Epithelial cell of esophagus (primary cell): ENCODE data around the gene TEK.

Experiments used
- DNase-seq: peaks from one replicate; pipeline ENCODE4 v3.0.0; 2010; ENCODE audit warnings: low read depth
- H3K4me3 ChIP-seq: 2 replicates; pipeline ENCODE4 v1.5.1; 2011; ENCODE audit warnings: mild to moderate bottlenecking, low read length, control low read depth
- TF ChIP-seq, protein P1 (sequence below): IDR thresholded peaks from 2 replicates; pipeline ENCODE4 v1.5.1; 2011; ENCODE audit warnings: low read depth, mild to moderate bottlenecking, low read length, control low read depth, inconsistent platforms; ENCODE audit not compliant: insufficient read depth; ENCODE audit errors: missing control alignments

TEK gene

DNA sequence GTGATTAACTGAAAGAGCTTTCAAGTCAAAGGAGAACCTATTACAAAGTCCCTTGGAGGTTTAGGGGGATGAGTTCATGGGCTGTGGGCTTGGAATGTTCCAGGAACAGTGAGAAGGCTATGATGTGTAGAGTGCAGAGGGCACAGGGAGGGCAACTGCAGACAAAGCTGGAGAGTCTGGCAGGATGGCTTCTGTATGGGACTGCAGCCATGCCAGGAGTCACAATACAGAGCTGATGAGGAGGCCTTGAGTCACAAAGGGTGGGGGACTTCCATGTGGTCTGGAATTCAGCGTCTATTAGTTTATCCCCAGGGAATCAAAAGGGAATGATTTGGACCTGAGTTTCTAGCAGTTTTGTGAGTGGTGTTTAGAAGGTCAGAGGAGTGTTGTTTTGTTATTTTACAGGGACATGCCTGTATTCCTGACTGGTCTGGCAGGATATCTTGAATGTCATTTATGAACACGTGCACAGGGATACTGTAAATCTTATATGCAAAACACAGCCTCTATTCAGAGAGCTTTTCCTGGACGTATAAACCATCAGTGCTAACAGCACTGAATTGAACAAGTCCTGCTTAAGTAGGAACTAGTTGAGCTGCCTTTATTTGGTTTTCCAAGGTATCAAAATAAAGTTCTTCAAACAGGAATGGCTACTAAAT lies 14.3 kb upstream of the TEK start:
- peak; percentile 75 for DNase-seq
- TF ChIP-seq, protein P1, sequence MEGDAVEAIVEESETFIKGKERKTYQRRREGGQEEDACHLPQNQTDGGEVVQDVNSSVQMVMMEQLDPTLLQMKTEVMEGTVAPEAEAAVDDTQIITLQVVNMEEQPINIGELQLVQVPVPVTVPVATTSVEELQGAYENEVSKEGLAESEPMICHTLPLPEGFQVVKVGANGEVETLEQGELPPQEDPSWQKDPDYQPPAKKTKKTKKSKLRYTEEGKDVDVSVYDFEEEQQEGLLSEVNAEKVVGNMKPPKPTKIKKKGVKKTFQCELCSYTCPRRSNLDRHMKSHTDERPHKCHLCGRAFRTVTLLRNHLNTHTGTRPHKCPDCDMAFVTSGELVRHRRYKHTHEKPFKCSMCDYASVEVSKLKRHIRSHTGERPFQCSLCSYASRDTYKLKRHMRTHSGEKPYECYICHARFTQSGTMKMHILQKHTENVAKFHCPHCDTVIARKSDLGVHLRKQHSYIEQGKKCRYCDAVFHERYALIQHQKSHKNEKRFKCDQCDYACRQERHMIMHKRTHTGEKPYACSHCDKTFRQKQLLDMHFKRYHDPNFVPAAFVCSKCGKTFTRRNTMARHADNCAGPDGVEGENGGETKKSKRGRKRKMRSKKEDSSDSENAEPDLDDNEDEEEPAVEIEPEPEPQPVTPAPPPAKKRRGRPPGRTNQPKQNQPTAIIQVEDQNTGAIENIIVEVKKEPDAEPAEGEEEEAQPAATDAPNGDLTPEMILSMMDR: no peak
- no peak overlapping the region for H3K4me3 ChIP-seq

DNA sequence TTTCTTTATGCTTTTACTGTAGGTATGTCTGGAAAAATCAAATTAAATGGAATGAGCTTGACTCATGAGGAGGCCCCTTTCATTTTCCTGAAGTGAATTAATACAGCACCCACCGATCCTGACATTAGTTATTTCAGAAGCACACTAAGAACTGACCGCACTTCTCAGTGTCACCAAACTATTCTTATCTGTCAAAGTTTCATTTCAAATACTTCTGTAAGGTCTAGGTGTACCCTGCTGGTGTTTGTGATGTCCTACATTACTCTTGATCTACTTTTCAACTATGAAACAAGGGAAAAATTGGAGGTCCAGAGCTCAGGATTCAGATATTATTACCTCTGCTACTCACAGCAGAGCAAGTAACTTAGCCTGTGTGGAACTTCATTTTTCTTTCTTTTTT lies 1.8 kb upstream of the TEK start:
- H3K4me3 ChIP-seq: no peak overlapping the region
- no peak for DNase-seq
- TF ChIP-seq, protein P1: no peak

DNA sequence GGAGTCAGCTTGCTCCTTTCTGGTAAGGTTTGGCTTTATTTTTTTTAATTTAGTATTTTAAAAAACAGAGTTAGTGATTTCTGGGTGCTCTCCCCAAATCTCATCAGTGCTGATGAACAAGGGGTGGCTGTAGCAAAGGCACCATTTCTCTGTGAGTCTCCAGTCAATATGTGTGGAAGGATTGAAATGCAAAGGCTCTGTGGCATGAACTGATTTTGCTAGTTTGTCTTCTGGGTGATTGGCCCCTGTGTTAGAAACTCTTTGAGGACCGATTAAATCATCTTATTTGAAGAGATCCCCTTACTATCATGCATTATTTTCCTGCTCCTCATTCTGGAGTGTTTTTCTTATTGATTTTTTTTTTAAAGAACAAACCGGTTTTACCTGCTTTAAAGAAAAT lies 596 bp downstream of the TEK start:
- no peak for DNase-seq
- TF ChIP-seq, protein P1: no peak
- no peak overlapping the region for H3K4me3 ChIP-seq

DNA sequence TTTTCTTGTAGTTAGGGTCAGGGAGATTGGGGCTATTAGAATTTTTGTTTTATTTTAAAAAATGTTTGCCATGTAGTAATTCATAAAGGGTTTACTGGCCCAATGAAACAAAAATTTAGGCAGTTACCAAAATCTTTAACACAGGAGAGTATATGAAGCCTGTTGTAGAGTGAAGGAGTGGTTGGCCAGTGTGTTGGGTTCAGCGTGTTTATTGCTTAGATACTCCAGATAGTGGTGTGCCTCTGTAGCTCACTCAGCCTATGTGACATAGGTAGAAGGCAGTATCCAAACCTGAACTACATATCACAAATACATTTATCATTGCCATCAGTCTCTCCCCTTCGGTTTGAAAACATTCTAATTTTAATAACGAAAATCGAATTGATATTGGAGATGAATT lies 1.2 kb downstream of the TEK start:
- TF ChIP-seq, protein P1: no peak
- H3K4me3 ChIP-seq: no peak overlapping the region
- no peak for DNase-seq

DNA sequence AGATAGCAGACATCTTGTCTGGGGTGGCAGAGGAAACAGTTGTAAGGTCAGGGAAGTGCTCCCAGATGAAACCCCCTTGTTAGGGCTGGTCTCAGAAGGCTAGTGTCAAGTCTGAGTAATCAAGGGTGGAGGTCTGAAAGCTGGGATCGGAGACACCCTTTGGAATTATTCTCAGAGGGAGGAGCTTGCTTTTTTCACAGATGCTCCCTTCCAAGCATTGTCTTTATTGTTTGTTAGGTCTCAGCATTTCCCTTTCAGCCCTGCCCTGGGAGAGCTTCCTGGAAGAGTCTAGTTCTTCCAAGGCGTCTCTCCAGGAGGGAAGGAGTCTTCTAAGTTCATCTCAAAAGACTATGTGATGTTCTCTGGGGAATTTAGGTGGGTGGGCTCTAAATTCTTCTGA lies 3.2 kb downstream of the TEK start:
- no peak for DNase-seq
- no peak overlapping the region for H3K4me3 ChIP-seq
- TF ChIP-seq, protein P1: no peak

DNA sequence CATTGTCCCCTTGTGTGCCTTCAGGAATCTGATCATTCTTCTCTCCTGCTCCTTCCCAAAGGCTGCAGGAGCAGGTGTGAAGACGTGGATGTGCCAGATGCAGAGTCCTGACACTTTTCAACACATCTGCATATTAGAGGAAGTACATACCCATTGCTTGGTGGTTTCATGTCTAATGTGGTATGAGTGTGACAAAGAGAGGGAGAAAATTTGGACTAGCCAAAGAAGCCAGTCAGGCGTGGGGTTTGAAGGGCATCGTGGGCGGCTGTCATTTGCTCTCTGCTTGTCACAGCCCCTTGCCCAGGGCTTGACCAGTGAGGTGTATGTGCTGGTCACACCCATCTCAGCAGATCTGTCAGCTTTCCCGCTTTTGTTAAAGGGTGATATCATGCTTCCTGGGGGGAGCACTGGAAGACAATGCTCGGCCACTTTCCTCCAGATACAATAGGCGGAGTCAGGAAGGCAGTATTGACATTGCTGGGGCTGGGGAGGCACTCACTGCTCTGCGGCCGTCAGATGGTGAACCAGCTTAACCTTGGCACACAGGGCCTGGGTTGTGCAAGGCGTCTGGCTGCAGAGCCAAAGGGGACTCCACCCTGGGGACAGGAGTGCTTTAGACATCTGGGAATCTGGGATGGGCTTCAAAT lies 8.6 kb downstream of the TEK start:
- peak; percentile 64 for DNase-seq
- H3K4me3 ChIP-seq: no peak overlapping the region
- TF ChIP-seq, protein P1: no peak

DNA sequence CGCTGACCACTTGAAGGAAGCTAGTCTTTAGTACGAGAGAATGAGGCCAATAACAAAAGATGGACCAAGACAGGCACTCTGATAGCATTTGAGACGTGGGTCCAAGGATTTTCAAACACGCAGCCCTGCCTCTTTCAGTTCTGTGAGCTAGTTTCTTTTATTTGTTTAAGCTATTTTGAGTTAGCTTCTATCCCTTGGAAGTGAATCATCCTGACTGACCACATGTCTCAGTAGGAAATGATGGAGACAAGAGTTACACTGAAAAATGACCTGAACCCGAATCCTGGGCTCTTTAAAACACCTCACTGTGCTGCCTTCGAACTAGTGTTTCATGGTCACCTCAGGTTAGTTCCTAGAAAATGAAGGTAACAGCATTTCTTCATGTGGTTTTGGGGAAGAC lies 9.9 kb downstream of the TEK start:
- TF ChIP-seq, protein P1: no peak

More for the DNA sequence above, 9.9 kb downstream of the TEK start:
- no peak overlapping the region for H3K4me3 ChIP-seq
- DNase-seq: peak; percentile 30
